ENCODE measurements around the gene AIRE. TPM values are rescaled to one million over a fixed set of nuclear protein-coding genes. Genes with fewer than 3 reads are reported as not detected.

The AIRE gene
- total RNA-seq, 1 donor from 2014 or later, result not detected

DNA sequence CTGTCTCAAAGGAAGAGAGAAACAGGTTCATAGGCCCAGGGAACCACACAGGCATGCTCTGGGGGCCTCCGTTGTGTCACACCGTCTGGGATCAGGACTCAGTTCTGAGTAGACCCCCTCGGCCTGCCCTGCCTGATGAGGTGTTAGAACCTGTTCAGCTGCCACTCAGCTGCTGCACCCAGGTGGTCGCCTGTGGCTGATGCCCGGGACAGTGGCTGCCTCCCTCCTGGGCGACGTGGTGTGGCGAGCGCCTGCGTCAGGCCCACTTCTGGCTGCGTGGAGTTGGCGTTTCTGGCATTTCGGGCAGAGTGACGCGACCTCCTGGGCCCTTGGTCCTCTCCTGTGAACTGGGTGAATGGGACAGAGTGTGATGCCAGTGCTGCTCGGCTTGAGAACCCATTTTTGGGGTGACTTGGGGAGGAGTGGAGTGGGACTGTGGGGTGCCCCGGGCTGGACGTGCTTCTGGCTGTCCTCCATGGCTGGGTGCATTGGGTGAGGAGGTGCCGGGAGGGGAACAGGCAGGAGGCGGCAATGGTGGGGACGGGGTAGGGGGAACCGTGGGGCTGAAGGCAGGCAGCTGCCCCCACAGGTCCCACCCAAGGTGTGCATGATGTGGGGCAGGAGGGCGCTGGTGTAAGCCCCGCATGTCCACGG, 42.7 kb downstream of the AIRE start:
- Histone ChIP-seq H3F3A (ENCODE audit: low read depth) (no peaks in the 10 kb centered on the region), H3K27ac (no peak overlapping the region), H3K4me2 (no peak overlapping the region), H3K4me3 (no peak overlapping the region), H3K27me3 (no peaks in the 10 kb centered on the region), H3K9me3 (ENCODE audit: low read depth) (no peaks in the 10 kb centered on the region), H3K9ac (no peak overlapping the region), H3K79me2 (ENCODE audit: low read depth) (no peaks in the 10 kb centered on the region), H3K4me1 (no peaks in the 10 kb centered on the region), H4K20me1 (ENCODE audit: low read depth) (no peaks in the 10 kb centered on the region), H3K36me3 (no peaks in the 10 kb centered on the region), H2AFZ (replicated peaks) (no peak overlapping the region)
- DNase-seq (ENCODE audit: low spot score), result no peak
- Mint-ChIP-seq H3K4me1 (peaks cover 5% of the 10 kb centered on the region), H3K27ac (peak overlapping the region; percentile 53), H3K9me3 (no peaks in the 10 kb centered on the region), H3K27me3 (ENCODE audit: insufficient read depth, low read depth) (peaks cover 3% of the 10 kb centered on the region), H3K4me3 (no peak overlapping the region), H3K36me3 (peaks cover 3% of the 10 kb centered on the region)
- TF ChIP-seq EZH2phosphoT487 (IDR thresholded peaks at IDR 0.05) (no peak), EZH2 (IDR thresholded peaks at IDR 0.05) (no peak)
- TF ChIP-seq, protein P1, sequence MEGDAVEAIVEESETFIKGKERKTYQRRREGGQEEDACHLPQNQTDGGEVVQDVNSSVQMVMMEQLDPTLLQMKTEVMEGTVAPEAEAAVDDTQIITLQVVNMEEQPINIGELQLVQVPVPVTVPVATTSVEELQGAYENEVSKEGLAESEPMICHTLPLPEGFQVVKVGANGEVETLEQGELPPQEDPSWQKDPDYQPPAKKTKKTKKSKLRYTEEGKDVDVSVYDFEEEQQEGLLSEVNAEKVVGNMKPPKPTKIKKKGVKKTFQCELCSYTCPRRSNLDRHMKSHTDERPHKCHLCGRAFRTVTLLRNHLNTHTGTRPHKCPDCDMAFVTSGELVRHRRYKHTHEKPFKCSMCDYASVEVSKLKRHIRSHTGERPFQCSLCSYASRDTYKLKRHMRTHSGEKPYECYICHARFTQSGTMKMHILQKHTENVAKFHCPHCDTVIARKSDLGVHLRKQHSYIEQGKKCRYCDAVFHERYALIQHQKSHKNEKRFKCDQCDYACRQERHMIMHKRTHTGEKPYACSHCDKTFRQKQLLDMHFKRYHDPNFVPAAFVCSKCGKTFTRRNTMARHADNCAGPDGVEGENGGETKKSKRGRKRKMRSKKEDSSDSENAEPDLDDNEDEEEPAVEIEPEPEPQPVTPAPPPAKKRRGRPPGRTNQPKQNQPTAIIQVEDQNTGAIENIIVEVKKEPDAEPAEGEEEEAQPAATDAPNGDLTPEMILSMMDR (IDR thresholded peaks at IDR 0.05), result no peak

DNA sequence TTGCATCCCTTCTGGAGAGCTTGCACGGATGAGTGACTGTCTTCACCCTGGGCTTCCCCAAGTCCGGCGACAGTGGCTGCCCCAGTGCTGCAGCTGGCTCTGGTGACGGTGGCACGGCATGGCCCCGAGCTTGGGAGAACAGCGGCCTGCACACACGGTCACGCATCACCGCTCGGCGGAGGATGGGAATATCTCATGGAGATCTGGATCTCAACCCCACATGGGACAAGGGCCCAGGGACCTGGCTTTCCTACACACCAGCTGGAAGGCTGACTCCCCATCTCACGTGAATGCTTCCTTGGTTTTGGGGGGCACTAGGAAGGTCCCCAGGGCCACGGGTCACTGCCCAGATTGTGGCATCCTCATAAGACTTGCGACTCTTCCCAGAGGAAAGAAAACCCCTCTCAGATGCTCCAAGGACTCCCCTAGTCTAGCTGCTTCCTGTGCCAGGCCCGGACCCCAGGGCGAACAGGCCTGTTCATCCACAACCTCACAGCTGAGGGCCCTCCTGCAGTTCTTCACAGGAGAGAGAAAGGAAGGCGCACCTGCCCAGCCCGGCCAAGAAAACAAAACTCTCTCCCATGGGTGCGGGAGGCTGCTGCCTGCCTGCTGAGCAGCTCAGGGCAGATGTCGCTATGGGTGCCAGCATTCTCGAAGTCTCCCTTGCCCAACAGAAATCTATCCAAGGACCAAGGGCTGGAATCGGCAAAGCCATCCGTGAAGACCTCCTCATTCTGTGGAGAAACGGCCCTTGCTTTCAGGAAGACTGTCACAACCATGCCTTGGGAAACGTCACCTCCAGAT, 43.6 kb downstream of the AIRE start:
- H2AFZ ChIP-seq (replicated peaks), result no peak overlapping the region
- DNase-seq (ENCODE audit: low spot score), result no peak
- H3K9ac ChIP-seq, result no peak overlapping the region
- no peaks in the 10 kb centered on the region for H3K36me3 ChIP-seq
- Mint-ChIP-seq H3K4me1 (peaks cover 5% of the 10 kb centered on the region), H3K4me3 (no peak overlapping the region), H3K27ac (peak overlapping the region; percentile 42), H3K27me3 (ENCODE audit: insufficient read depth, low read depth) (peaks cover 3% of the 10 kb centered on the region), H3K36me3 (peaks cover 3% of the 10 kb centered on the region), H3K9me3 (no peaks in the 10 kb centered on the region)
- H3K27me3 ChIP-seq, result no peaks in the 10 kb centered on the region
- no peak overlapping the region for H3K4me2 ChIP-seq
- H4K20me1 ChIP-seq (ENCODE audit: low read depth), result no peaks in the 10 kb centered on the region
- no peaks in the 10 kb centered on the region for H3K79me2 ChIP-seq (ENCODE audit: low read depth)
- TF ChIP-seq EZH2phosphoT487 (IDR thresholded peaks at IDR 0.05) (no peak), EZH2 (IDR thresholded peaks at IDR 0.05) (no peak)
- TF ChIP-seq, protein P1 (IDR thresholded peaks at IDR 0.05), result no peak
- H3K4me1 ChIP-seq, result no peaks in the 10 kb centered on the region
- no peaks in the 10 kb centered on the region for H3F3A ChIP-seq (ENCODE audit: low read depth)
- H3K27ac ChIP-seq, result no peak overlapping the region
- H3K4me3 ChIP-seq, result no peak overlapping the region
- no peaks in the 10 kb centered on the region for H3K9me3 ChIP-seq (ENCODE audit: low read depth)

DNA sequence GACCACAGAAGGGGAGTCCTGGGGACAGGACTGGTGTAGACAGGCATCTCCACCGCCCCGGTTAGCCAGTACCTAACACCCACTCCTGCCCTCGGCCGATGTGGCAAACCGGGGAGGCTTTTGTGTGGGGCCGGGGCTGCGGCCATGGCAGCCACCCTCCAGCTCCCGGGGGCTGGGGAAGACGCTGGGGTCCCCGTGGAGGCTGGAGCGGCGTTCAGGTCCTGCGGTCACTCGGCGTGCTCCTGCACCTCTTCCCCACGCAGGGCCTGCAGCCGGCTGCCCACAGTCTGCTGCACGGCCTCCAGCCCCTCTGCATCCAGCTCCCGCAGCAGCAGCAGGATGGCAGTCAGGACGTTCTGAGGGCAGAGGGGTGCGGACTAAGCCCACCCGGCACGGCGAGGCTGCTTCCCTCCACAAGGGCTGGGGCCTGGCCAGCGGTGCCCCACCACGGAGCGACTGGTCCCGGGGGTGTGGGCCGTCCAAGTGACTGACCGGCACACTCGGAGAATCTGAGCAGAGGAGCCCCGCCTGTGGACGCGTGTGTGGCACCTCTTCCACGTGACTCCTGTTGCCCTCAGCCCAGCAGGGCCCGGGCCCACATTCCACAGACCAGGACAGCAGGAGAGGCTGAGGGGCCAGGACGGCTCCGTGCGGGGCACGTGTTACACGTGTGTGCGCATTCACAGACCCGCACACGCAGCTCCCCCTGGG, 44.5 kb downstream of the AIRE start:
- Mint-ChIP-seq H3K27ac (no peak overlapping the region), H3K27me3 (ENCODE audit: insufficient read depth, low read depth) (peaks cover 3% of the 10 kb centered on the region), H3K4me1 (peaks cover 5% of the 10 kb centered on the region), H3K9me3 (no peaks in the 10 kb centered on the region), H3K4me3 (no peak overlapping the region), H3K36me3 (peaks cover 3% of the 10 kb centered on the region)
- no peaks in the 10 kb centered on the region for H3F3A ChIP-seq (ENCODE audit: low read depth)
- H3K9ac ChIP-seq, result no peak overlapping the region
- TF ChIP-seq, protein P1 (IDR thresholded peaks at IDR 0.05), result no peak
- no peak overlapping the region for H3K4me2 ChIP-seq
- H4K20me1 ChIP-seq (ENCODE audit: low read depth), result no peaks in the 10 kb centered on the region
- peak overlapping the region; percentile 13 for H3K27ac ChIP-seq
- H3K4me1 ChIP-seq, result no peaks in the 10 kb centered on the region
- no peak overlapping the region for H2AFZ ChIP-seq (replicated peaks)
- no peaks in the 10 kb centered on the region for H3K27me3 ChIP-seq
- H3K4me3 ChIP-seq, result no peak overlapping the region
- H3K79me2 ChIP-seq (ENCODE audit: low read depth), result no peaks in the 10 kb centered on the region
- no peak for DNase-seq (ENCODE audit: low spot score)
- no peaks in the 10 kb centered on the region for H3K36me3 ChIP-seq
- no peaks in the 10 kb centered on the region for H3K9me3 ChIP-seq (ENCODE audit: low read depth)
